Kidney (tissue), 14 donors: ENCODE measurements around the gene PAXIP1. TPM values are rescaled to one million over a fixed set of nuclear protein-coding genes. Genes with fewer than 3 reads are reported as not detected.

Source experiments
- DNase-seq, 5 donors: peaks; one replicate each; pipeline ENCODE4 v3.0.0-alpha.2; 2013 to 2020
- FAIRE-seq: peaks from 2 replicates; lab custom pipeline; 2012; peaks lifted over from hg19 to GRCh38; lab: Jason Lieb, UNC
- H3K27ac ChIP-seq, 2 donors: one replicate each; pipeline ENCODE4 v1.7.0; 2013; ENCODE audit warnings: low read depth in 2 of 2, low read length in 2 of 2, inconsistent platforms in 1 of 2
- H3K27me3 ChIP-seq: one replicate; pipeline ENCODE4 v1.7.1; 2013; ENCODE audit warnings: low read length, inconsistent platforms; ENCODE audit not compliant: control insufficient read depth, insufficient read depth
- H3K36me3 ChIP-seq, 3 donors: one replicate each; pipeline versions ENCODE4 v1.7.0 to v1.7.1; 2013; ENCODE audit warnings: low read length in 3 of 3, control low read depth in 1 of 3, inconsistent platforms in 1 of 3; ENCODE audit not compliant: insufficient read depth in 3 of 3, control insufficient read depth in 2 of 3
- H3K4me1 ChIP-seq, 3 donors: one replicate each; pipeline versions ENCODE4 v1.7.0 to v1.7.1; 2013; ENCODE audit warnings: low read length in 3 of 3, inconsistent platforms in 1 of 3, low read depth in 1 of 3; ENCODE audit not compliant: control insufficient read depth in 2 of 3, insufficient read depth in 2 of 3
- H3K4me3 ChIP-seq, 3 donors: one replicate each; pipeline versions ENCODE4 v1.7.0 to v1.8.1; 2013; ENCODE audit warnings: low read length in 3 of 3, control low read depth in 1 of 3, inconsistent platforms in 1 of 3
- H3K9ac ChIP-seq, 3 donors: one replicate each; pipeline versions ENCODE4 v1.7.0 to v1.7.1; 2013; ENCODE audit warnings: low read length in 3 of 3, control low read depth in 1 of 3, inconsistent platforms in 1 of 3
- H3K9me3 ChIP-seq, 3 donors: one replicate each; pipeline versions ENCODE4 v1.7.0 to v1.7.1; 2013; ENCODE audit warnings: low read length in 3 of 3, control low read depth in 1 of 3, inconsistent platforms in 1 of 3; ENCODE audit not compliant: control insufficient read depth in 2 of 3, insufficient read depth in 1 of 3
- intact Hi-C: fragments of 100-400 bp; cut with DNase I; formaldehyde crosslinking; loops from one replicate; pipeline ENCODE4 v1.11.1; 2022
- polyA plus RNA-seq: library from polyadenylated mRNA; stranded (reverse); fragments of 350-450 nt; fragmentation: Illumina TruSeq; extraction: RNeasy Lipid Tissue Mini Kit (QIAGEN cat#74804); gene quantifications from one replicate; pipeline ENCODE4 v1.2.3, GENCODE V29; 2014; ENCODE audit warnings: low read depth, low replicate concordance; ENCODE audit not compliant: insufficient read depth
- total RNA-seq: library from RNA; stranded (reverse); fragmentation: NEBNext Ultra II Directional; extraction: Animal tissue kit (Norgen Biotek cat#: 25700); gene quantifications from one replicate; pipeline ENCODE4 v1.2.1, GENCODE V29; 2021
- TF ChIP-seq, protein P1 (sequence below): IDR thresholded peaks from 3 replicates; pipeline ENCODE4 v1.5.1; 2012; ENCODE audit warnings: mild to moderate bottlenecking, moderate library complexity, borderline replicate concordance; ENCODE audit not compliant: insufficient read depth; ENCODE audit errors: extremely low read depth
- donor health status: control.
- donor health status: control.
- donor health status: control.
- donor health status: control.
- donor health status: control.
- donor health status: DM: yes; HTN: yes; CAD: no.
- donor health status: Normal renal cell carcinoma (clear cell type).

PAXIP1 gene
- total and polyA plus RNA-seq, 2 donors from 2014 or later, result 3.9 to 10.7 TPM

- Histone ChIP-seq H3K9me3 (no peaks in the 10 kb centered on the region), H3K27me3 (no peaks in the 10 kb centered on the region), H3K36me3 (no peaks in the 10 kb centered on the region), H3K4me3 (no peak overlapping the region), H3K27ac (no peak overlapping the region), H3K9ac (no peak overlapping the region), H3K4me1 (no peaks in the 10 kb centered on the region)
- no peak for DNase-seq
- TF ChIP-seq, protein P1, sequence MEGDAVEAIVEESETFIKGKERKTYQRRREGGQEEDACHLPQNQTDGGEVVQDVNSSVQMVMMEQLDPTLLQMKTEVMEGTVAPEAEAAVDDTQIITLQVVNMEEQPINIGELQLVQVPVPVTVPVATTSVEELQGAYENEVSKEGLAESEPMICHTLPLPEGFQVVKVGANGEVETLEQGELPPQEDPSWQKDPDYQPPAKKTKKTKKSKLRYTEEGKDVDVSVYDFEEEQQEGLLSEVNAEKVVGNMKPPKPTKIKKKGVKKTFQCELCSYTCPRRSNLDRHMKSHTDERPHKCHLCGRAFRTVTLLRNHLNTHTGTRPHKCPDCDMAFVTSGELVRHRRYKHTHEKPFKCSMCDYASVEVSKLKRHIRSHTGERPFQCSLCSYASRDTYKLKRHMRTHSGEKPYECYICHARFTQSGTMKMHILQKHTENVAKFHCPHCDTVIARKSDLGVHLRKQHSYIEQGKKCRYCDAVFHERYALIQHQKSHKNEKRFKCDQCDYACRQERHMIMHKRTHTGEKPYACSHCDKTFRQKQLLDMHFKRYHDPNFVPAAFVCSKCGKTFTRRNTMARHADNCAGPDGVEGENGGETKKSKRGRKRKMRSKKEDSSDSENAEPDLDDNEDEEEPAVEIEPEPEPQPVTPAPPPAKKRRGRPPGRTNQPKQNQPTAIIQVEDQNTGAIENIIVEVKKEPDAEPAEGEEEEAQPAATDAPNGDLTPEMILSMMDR, result no peak
- FAIRE-seq, result no peak
- intact Hi-C loops, result no loop called here
Observed at GRCh38 chr7:155011086-155011485, 8.2 kb upstream of the PAXIP1 start.

- intact Hi-C loops, result no loop called here
- Histone ChIP-seq H3K27me3 (no peaks in the 10 kb centered on the region), H3K9ac (no peak overlapping the region), H3K4me1 (peaks cover 0 to 2% (median 0%) of the 10 kb centered on the region in 3 donors), H3K4me3 (no peak overlapping the region), H3K27ac (no peak overlapping the region), H3K36me3 (no peaks in the 10 kb centered on the region), H3K9me3 (no peaks in the 10 kb centered on the region)
- DNase-seq, result no peak
- FAIRE-seq, result no peak
- TF ChIP-seq, protein P1, result peak; percentile 16
Observed at GRCh38 chr7:155009570-155010157, 6.7 kb upstream of the PAXIP1 start.

- no peak for FAIRE-seq
- H3K27ac ChIP-seq, result no peak overlapping the region
- no peak overlapping the region for H3K9ac ChIP-seq
- H3K4me1 ChIP-seq, result peaks cover 0 to 3% (median 2%) of the 10 kb centered on the region in 3 donors
- DNase-seq, result no peak
- H3K4me3 ChIP-seq, result no peak overlapping the region
- no peaks in the 10 kb centered on the region for H3K36me3 ChIP-seq
- H3K27me3 ChIP-seq, result no peaks in the 10 kb centered on the region
- TF ChIP-seq, protein P1, result no peak
- intact Hi-C loops, result no loop called here
- no peaks in the 10 kb centered on the region for H3K9me3 ChIP-seq
Observed at GRCh38 chr7:155007947-155008346, 5.0 kb upstream of the PAXIP1 start.
